Liver (tissue), 9 donors: ENCODE data around the gene MGAT5. TPM values are rescaled to one million over a fixed set of nuclear protein-coding genes. Genes with fewer than 3 reads are reported as not detected.

ENCODE experiments used
- DNase-seq: peaks from one replicate; pipeline ENCODE4 v3.0.0-alpha.2; 2017; ENCODE audit warnings: low spot score
- H3K27ac ChIP-seq, 2 donors: one replicate each; pipeline ENCODE4 v1.7.0; 2013; ENCODE audit warnings: inconsistent platforms in 2 of 2, low read length in 2 of 2, control low read depth in 1 of 2, low read depth in 1 of 2, mild to moderate bottlenecking in 1 of 2
- H3K27me3 ChIP-seq, 4 donors: one replicate each; pipeline versions ENCODE4 v1.6.1 to v1.7.0; 2013; ENCODE audit warnings: low read length in 3 of 4, inconsistent platforms in 1 of 4, mild to moderate bottlenecking in 1 of 4, moderate library complexity in 1 of 4; ENCODE audit not compliant: control insufficient read depth in 4 of 4, insufficient read depth in 4 of 4
- H3K36me3 ChIP-seq, 4 donors: one replicate each; pipeline versions ENCODE4 v1.6.1 to v1.7.0; 2013; ENCODE audit warnings: low read length in 3 of 4, mild to moderate bottlenecking in 3 of 4, low read depth in 1 of 4, moderate library complexity in 1 of 4; ENCODE audit not compliant: control insufficient read depth in 4 of 4, insufficient read depth in 3 of 4
- H3K4me1 ChIP-seq, 4 donors: one replicate each; pipeline versions ENCODE4 v1.6.1 to v1.7.0; 2013; ENCODE audit warnings: low read length in 3 of 4, mild to moderate bottlenecking in 3 of 4, moderate library complexity in 1 of 4; ENCODE audit not compliant: control insufficient read depth in 4 of 4, insufficient read depth in 4 of 4
- H3K4me3 ChIP-seq, 3 donors: one replicate each; pipeline versions ENCODE4 v1.6.1 to v1.7.0; 2013; ENCODE audit warnings: low read length in 3 of 3, control low read depth in 1 of 3, low read depth in 1 of 3, mild to moderate bottlenecking in 1 of 3
- H3K9ac ChIP-seq, 2 donors: one replicate each; pipeline ENCODE4 v1.7.0; 2013; ENCODE audit warnings: low read length in 2 of 2, mild to moderate bottlenecking in 2 of 2, moderate library complexity in 2 of 2, control low read depth in 1 of 2, low read depth in 1 of 2
- H3K9me3 ChIP-seq, 4 donors: one replicate each; pipeline versions ENCODE4 v1.6.1 to v1.7.0; 2013; ENCODE audit warnings: low read length in 3 of 4; ENCODE audit not compliant: control insufficient read depth in 4 of 4
- FOXA1 ChIP-seq: IDR thresholded peaks from 2 replicates; pipeline ENCODE4 v1.6.1; 2016; ENCODE audit warnings: antibody characterized with exemption
- GABPA ChIP-seq, 2 donors: IDR thresholded peaks in 1 of 2; conservative IDR thresholded peaks in 1 of 2; 2 replicates each; pipeline ENCODE4 v1.6.1; 2016; ENCODE audit warnings: antibody characterized with exemption in 2 of 2, mild to moderate bottlenecking in 1 of 2, moderate library complexity in 1 of 2
- HNF4G ChIP-seq: IDR thresholded peaks from 2 replicates; pipeline ENCODE4 v1.6.1; 2016; ENCODE audit warnings: antibody characterized with exemption
- JUND ChIP-seq, 2 donors: IDR thresholded peaks; 2 replicates each; pipeline ENCODE4 v1.6.1; 2016; ENCODE audit warnings: antibody characterized with exemption in 2 of 2
- NR2F2 ChIP-seq: IDR thresholded peaks from 2 replicates; pipeline ENCODE4 v1.6.1; 2016; ENCODE audit warnings: antibody characterized with exemption
- RAD21 ChIP-seq, 2 donors: IDR thresholded peaks; 2 replicates each; pipeline ENCODE4 v1.6.1; 2016; ENCODE audit warnings: antibody characterized with exemption in 2 of 2, mild to moderate bottlenecking in 2 of 2
- RXRA ChIP-seq, 2 donors: IDR thresholded peaks; 2 replicates each; pipeline ENCODE4 v1.6.1; 2017 to 2018; ENCODE audit warnings: antibody characterized with exemption in 2 of 2, mild to moderate bottlenecking in 1 of 2
- SP1 ChIP-seq: IDR thresholded peaks from 2 replicates; pipeline ENCODE4 v1.6.1; 2018; ENCODE audit warnings: antibody characterized with exemption, mild to moderate bottlenecking
- TAF1 ChIP-seq: conservative IDR thresholded peaks from 2 replicates; pipeline ENCODE4 v1.6.1; 2016; ENCODE audit warnings: antibody characterized with exemption, mild to moderate bottlenecking
- YY1 ChIP-seq: IDR thresholded peaks from 2 replicates; pipeline ENCODE4 v1.6.1; 2016; ENCODE audit warnings: antibody characterized with exemption, mild to moderate bottlenecking
- WGBS: extraction: QIAGEN DNeasy Blood & Tissue Kit; methylation state at CpG from one replicate; pipeline ENCODE4 v1.1.7; 2013; 5-methylcytosine and 5-hydroxymethylcytosine counted together
- polyA plus RNA-seq, 2 donors: library from polyadenylated mRNA; stranded (reverse) in 1 of 2; unstranded in 1 of 2; fragments of 200-250 nt in 1 of 2; fragments of >200 nt in 1 of 2; fragmentation: Nextera tagmentation in 1 of 2; extraction: Ambion mirVana in 1 of 2; gene quantifications; one replicate each; pipeline versions ENCODE4 v1.2.1 to v1.2.3, GENCODE V29; 2013 to 2015
- total RNA-seq, 2 donors: library from RNA; depleted of rRNA; stranded (reverse); fragments of >200 nt; gene quantifications; one replicate each; pipeline ENCODE4 v1.2.3, GENCODE V29; 2014
- TF ChIP-seq, protein P1 (sequence below): IDR thresholded peaks from 2 replicates; pipeline ENCODE4 v1.6.1; 2016; ENCODE audit warnings: antibody characterized with exemption
- TF ChIP-seq, protein P2 (sequence below): IDR thresholded peaks from 2 replicates; pipeline ENCODE4 v1.6.1; 2016; ENCODE audit warnings: antibody characterized with exemption, mild to moderate bottlenecking
- TF ChIP-seq, protein P3 (sequence below): fragments of 150-350 bp; IDR thresholded peaks from 2 replicates; pipeline ENCODE4 v1.5.1; 2017; ENCODE audit warnings: improper control_type of control experiment, low read depth, low read length; ENCODE audit not compliant: missing input control
- donor health status: healthy.
- donor health status: healthy.
- donor health status: healthy.
- donor health status: healthy.
- donor health status: healthy.

MGAT5 gene
- total and polyA plus RNA-seq, 4 donors, result 1.8 to 12.7 (median 5.6) TPM

DNA sequence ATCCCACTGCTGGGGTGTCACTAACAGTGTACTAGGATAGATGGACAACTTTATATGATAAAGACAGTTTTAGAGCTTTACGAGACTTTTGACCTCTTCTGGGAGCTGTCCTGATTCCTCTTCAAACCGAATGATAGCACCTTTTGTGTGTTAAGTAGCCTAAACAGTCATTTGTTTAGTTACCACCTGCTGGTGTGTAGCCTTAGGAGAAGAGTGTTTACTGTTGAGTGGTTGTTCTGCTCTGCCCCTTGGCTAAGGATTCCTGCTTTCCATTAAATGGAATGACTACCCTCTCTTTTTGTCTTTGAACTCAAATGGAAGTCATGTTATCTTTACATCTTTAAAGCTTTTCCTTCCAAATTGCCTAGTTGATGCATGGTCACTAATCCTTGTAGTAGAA, 28.0 kb upstream of the MGAT5 start:
- no peaks in the 10 kb centered on the region for H3K36me3 ChIP-seq
- no peaks in the 10 kb centered on the region for H3K4me1 ChIP-seq
- 73% methylated on average over 2 of the region's 2 CpGs for WGBS
- H3K27me3 ChIP-seq, result no peaks in the 10 kb centered on the region
- no peak overlapping the region for H3K4me3 ChIP-seq
- no peak overlapping the region for H3K27ac ChIP-seq
- TF ChIP-seq SP1, result no peak
- TF ChIP-seq, protein P1, sequence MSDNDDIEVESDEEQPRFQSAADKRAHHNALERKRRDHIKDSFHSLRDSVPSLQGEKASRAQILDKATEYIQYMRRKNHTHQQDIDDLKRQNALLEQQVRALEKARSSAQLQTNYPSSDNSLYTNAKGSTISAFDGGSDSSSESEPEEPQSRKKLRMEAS, result no peak
- DNase-seq, result no peak
- peaks cover 0 to 2% (median 0%) of the 10 kb centered on the region in 4 donors for H3K9me3 ChIP-seq
- H3K9ac ChIP-seq, result no peak overlapping the region

DNA sequence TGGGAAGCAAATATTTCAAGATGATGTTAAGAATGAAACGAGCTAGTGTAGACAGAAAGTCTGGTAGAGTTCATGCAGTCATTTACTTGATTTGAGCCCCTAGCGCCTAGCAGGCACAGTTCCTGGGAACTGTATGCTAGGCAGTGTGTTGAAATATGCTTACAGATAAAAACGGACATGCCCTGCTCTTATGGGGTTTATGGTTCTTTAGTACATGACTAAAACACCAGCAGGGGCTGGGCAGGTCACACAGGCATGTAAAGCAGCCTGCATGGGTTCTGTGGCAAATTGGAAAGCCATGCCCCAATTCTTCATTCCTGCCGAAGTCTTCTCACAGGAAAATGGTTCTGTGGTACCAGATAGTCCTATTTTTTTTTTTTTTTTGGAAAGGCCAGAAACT, 27.3 kb upstream of the MGAT5 start:
- no peak overlapping the region for H3K27ac ChIP-seq
- peaks cover 0 to 2% (median 0%) of the 10 kb centered on the region in 4 donors for H3K9me3 ChIP-seq
- H3K27me3 ChIP-seq, result no peaks in the 10 kb centered on the region
- 70% methylated on average over 4 of the region's 4 CpGs for WGBS
- TF ChIP-seq YY1, result no peak
- TF ChIP-seq HNF4G, result no peak
- TF ChIP-seq TAF1, result no peak
- no peak for TF ChIP-seq RXRA (IDR thresholded peaks at IDR 0.05)
- TF ChIP-seq, protein P2, sequence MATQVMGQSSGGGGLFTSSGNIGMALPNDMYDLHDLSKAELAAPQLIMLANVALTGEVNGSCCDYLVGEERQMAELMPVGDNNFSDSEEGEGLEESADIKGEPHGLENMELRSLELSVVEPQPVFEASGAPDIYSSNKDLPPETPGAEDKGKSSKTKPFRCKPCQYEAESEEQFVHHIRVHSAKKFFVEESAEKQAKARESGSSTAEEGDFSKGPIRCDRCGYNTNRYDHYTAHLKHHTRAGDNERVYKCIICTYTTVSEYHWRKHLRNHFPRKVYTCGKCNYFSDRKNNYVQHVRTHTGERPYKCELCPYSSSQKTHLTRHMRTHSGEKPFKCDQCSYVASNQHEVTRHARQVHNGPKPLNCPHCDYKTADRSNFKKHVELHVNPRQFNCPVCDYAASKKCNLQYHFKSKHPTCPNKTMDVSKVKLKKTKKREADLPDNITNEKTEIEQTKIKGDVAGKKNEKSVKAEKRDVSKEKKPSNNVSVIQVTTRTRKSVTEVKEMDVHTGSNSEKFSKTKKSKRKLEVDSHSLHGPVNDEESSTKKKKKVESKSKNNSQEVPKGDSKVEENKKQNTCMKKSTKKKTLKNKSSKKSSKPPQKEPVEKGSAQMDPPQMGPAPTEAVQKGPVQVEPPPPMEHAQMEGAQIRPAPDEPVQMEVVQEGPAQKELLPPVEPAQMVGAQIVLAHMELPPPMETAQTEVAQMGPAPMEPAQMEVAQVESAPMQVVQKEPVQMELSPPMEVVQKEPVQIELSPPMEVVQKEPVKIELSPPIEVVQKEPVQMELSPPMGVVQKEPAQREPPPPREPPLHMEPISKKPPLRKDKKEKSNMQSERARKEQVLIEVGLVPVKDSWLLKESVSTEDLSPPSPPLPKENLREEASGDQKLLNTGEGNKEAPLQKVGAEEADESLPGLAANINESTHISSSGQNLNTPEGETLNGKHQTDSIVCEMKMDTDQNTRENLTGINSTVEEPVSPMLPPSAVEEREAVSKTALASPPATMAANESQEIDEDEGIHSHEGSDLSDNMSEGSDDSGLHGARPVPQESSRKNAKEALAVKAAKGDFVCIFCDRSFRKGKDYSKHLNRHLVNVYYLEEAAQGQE, result no peak
- DNase-seq, result no peak
- H3K4me3 ChIP-seq, result no peak overlapping the region
- H3K4me1 ChIP-seq, result no peaks in the 10 kb centered on the region
- no peaks in the 10 kb centered on the region for H3K36me3 ChIP-seq
- H3K9ac ChIP-seq, result no peak overlapping the region

DNA sequence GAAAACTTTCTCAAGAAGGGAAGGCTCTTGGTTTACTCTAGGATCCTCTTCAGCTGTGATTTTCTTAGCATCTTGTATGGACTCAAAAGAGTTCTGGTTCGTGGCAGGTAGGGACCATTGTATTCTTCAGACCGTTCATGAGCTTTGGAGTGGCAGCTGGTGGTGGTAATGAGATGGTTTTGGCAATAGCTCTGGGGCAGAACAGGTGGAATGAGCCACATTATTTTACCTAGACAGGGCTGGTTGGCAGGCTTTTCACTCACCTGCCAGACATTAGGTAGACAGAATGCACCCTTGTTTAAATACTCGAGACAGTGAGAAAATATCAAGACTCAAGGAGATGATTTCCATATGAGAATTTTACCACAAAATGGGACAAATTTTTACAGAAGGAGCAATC, 26.2 kb upstream of the MGAT5 start:
- Histone ChIP-seq H3K9ac (no peak overlapping the region), H3K4me3 (no peak overlapping the region), H3K4me1 (no peaks in the 10 kb centered on the region), H3K27ac (no peak overlapping the region), H3K27me3 (no peaks in the 10 kb centered on the region), H3K36me3 (no peaks in the 10 kb centered on the region), H3K9me3 (peaks cover 0 to 2% (median 0%) of the 10 kb centered on the region in 4 donors)
- DNase-seq, result no peak
- TF ChIP-seq GABPA (IDR thresholded peaks at IDR 0.05 in 1 of 2, conservative IDR thresholded peaks at IDR 0.05 in 1 of 2) (no peak), RAD21 (IDR thresholded peaks at IDR 0.05) (no peak), JUND (IDR thresholded peaks at IDR 0.05) (no peak), SP1 (no peak), HNF4G (no peak)
- 96% methylated on average over 3 of the region's 3 CpGs for WGBS

DNA sequence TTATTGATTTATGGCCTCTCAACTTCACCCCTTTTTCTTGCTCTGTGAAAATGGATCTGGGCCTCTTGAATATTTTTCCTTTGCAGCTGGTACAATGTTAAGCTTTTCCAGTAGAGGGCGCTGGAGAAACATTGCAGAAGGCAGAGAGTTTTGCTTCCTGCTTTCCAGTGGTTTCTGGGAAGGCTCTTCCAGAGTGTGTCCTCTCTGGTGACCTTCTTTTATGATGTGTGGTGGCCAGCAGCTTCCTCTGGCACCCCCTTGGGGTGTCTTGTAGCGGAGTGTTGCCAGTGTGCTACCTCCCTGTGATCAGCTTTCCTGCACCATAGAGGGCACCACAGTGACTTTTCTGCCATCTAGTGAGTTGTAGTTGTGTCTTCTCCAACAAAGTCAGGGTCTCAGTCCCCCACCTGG, 25.4 kb upstream of the MGAT5 start:
- H3K9me3 ChIP-seq, result peaks cover 0 to 2% (median 0%) of the 10 kb centered on the region in 4 donors
- no peaks in the 10 kb centered on the region for H3K4me1 ChIP-seq
- H3K27me3 ChIP-seq, result no peaks in the 10 kb centered on the region
- no peak overlapping the region for H3K4me3 ChIP-seq
- TF ChIP-seq RAD21 (IDR thresholded peaks at IDR 0.05) (peak in 1 of 2 donors; percentile 65), YY1 (no peak), NR2F2 (no peak), FOXA1 (no peak)
- TF ChIP-seq, protein P3, sequence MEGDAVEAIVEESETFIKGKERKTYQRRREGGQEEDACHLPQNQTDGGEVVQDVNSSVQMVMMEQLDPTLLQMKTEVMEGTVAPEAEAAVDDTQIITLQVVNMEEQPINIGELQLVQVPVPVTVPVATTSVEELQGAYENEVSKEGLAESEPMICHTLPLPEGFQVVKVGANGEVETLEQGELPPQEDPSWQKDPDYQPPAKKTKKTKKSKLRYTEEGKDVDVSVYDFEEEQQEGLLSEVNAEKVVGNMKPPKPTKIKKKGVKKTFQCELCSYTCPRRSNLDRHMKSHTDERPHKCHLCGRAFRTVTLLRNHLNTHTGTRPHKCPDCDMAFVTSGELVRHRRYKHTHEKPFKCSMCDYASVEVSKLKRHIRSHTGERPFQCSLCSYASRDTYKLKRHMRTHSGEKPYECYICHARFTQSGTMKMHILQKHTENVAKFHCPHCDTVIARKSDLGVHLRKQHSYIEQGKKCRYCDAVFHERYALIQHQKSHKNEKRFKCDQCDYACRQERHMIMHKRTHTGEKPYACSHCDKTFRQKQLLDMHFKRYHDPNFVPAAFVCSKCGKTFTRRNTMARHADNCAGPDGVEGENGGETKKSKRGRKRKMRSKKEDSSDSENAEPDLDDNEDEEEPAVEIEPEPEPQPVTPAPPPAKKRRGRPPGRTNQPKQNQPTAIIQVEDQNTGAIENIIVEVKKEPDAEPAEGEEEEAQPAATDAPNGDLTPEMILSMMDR, result peak; percentile 33
- H3K36me3 ChIP-seq, result no peaks in the 10 kb centered on the region
- no peak overlapping the region for H3K27ac ChIP-seq
- 65% methylated on average over 2 of the region's 2 CpGs for WGBS
- DNase-seq, result no peak
- H3K9ac ChIP-seq, result no peak overlapping the region
